PC-3 (cell line): ENCODE measurements around the gene SEMA5A. TPM values are rescaled to one million over a fixed set of nuclear protein-coding genes. Genes with fewer than 3 reads are reported as not detected.

Experiments
- ATAC-seq: fragments of 200-7000 bp; cut with Tn5 transposase; 2 replicates; pipeline ENCODE4 v1.9.1; 2020; ENCODE audit warnings: mild to moderate bottlenecking, moderate library complexity
- BruUV-seq: library from RNA; stranded (reverse); fragments of 400-500 nt; replicated peaks from 2 replicates; lab custom pipeline; 2021; lab: Mats Ljungman, UMichigan
- CTCF ChIA-PET: fragments of 300-600 bp; sonication (Branson Sonifier 250); formaldehyde crosslinking; loops from one replicate; lab custom pipeline; 2022; ENCODE audit warnings: antibody characterized with exemption; lab: Charles Lee
- POLR2A ChIA-PET: fragments of 300-600 bp; sonication (Branson Sonifier 250); formaldehyde crosslinking; loops from one replicate; lab custom pipeline; 2022; ENCODE audit warnings: antibody characterized with exemption; ENCODE audit not compliant: unreplicated experiment; lab: Charles Lee
- DNase-seq: peaks from one replicate; pipeline ENCODE4 v3.0.0-alpha.2; 2015
- H2AFZ ChIP-seq: fragments of 300-600 bp; sonication (generic); 2 replicates; pipeline ENCODE4 v1.6.0; 2016; ENCODE audit warnings: antibody characterized with exemption, low read length
- H3F3A ChIP-seq: fragments of 300-600 bp; sonication (generic); one replicate; pipeline ENCODE4 v1.6.0; 2017; ENCODE audit warnings: antibody characterized with exemption, low read length, control low read depth, mild to moderate bottlenecking; ENCODE audit not compliant: unreplicated experiment
- H3K27ac ChIP-seq: fragments of 300-600 bp; sonication (generic); 2 replicates; pipeline ENCODE4 v1.5.1; 2016; ENCODE audit warnings: mild to moderate bottlenecking, low read length
- H3K27me3 ChIP-seq: fragments of 300-600 bp; sonication (generic); 2 replicates; pipeline ENCODE4 v1.6.1; 2016; ENCODE audit warnings: low read length, mixed read lengths
- H3K36me3 ChIP-seq: fragments of 300-600 bp; sonication (generic); 2 replicates; pipeline ENCODE4 v1.6.1; 2016; ENCODE audit warnings: low read depth, mixed run types, low read length, mixed read lengths
- H3K4me1 ChIP-seq: fragments of 300-600 bp; sonication (generic); 2 replicates; pipeline ENCODE4 v1.5.1; 2016; ENCODE audit warnings: low read length; ENCODE audit not compliant: insufficient read depth
- H3K4me2 ChIP-seq: fragments of 300-600 bp; sonication (generic); 2 replicates; pipeline ENCODE4 v1.6.0; 2016; ENCODE audit warnings: low read length
- H3K4me3 ChIP-seq: fragments of 300-600 bp; sonication (generic); 2 replicates; pipeline ENCODE4 v1.5.1; 2016; ENCODE audit warnings: mild to moderate bottlenecking, low read length, mixed read lengths
- H3K79me2 ChIP-seq: fragments of 300-600 bp; sonication (generic); 2 replicates; pipeline ENCODE4 v1.6.1; 2017; ENCODE audit warnings: low read length, mixed read lengths
- H3K9ac ChIP-seq: fragments of 300-600 bp; sonication (generic); 2 replicates; pipeline ENCODE4 v1.6.0; 2016; ENCODE audit warnings: mild to moderate bottlenecking, low read length
- H3K9me2 ChIP-seq: fragments of 300-600 bp; sonication (generic); replicated peaks from 2 replicates; pipeline ENCODE4 v1.6.1; 2016; ENCODE audit warnings: mixed run types, low read length, mixed read lengths
- H3K9me3 ChIP-seq: fragments of 300-600 bp; sonication (generic); 2 replicates; pipeline ENCODE4 v1.6.1; 2016; ENCODE audit warnings: low read length, mixed read lengths
- H4K20me1 ChIP-seq: fragments of 300-600 bp; sonication (generic); 2 replicates; pipeline ENCODE4 v1.6.1; 2016; ENCODE audit warnings: low read length, mixed read lengths
- CTCF ChIP-seq: fragments of 300-600 bp; sonication (generic); conservative IDR thresholded peaks from 2 replicates; pipeline ENCODE4 v1.5.1; 2017; ENCODE audit warnings: antibody characterized with exemption, low read depth, mild to moderate bottlenecking, low read length
- EZH2 ChIP-seq: fragments of 300-600 bp; sonication (generic); IDR thresholded peaks from one replicate; pipeline ENCODE4 v1.6.1; 2017; ENCODE audit warnings: antibody characterized with exemption, mild to moderate bottlenecking, low read length; ENCODE audit not compliant: unreplicated experiment
- EZH2phosphoT487 ChIP-seq: fragments of 300-600 bp; sonication (generic); IDR thresholded peaks from 2 replicates; pipeline ENCODE4 v1.6.1; 2018; ENCODE audit warnings: mild to moderate bottlenecking, antibody characterized with exemption, low read length, borderline replicate concordance
- intact Hi-C: fragments of 100-400 bp; cut with micrococcal nuclease; formaldehyde crosslinking; loops from 2 replicates; pipeline ENCODE4 v1.9.0; 2023
- total RNA-seq: library from RNA; depleted of rRNA; stranded (reverse); fragments of >200 nt; gene quantifications from 2 replicates; pipeline ENCODE4 v1.2.3, GENCODE V29; 2014

SEMA5A gene
- total RNA-seq, 1 experiment from 2014 or later = 4.4 TPM

GRCh38 chr5:9534881-9535517 lies 10.9 kb downstream of the SEMA5A start:
- H3K27me3 ChIP-seq = no peaks in the 10 kb centered on the region
- H3K79me2 ChIP-seq = no peaks in the 10 kb centered on the region
- CTCF ChIA-PET = no interaction called here
- DNase-seq (no peak), ATAC-seq (no peak)
- H4K20me1 ChIP-seq = no peaks in the 10 kb centered on the region
- TF ChIP-seq CTCF (no peak), EZH2phosphoT487 (no peak), EZH2 (no peak)
- H3K4me1 ChIP-seq = no peaks in the 10 kb centered on the region
- no peak overlapping the region for H3K4me2 ChIP-seq
- H3K36me3 ChIP-seq = no peaks in the 10 kb centered on the region
- intact Hi-C loops = no loop called here
- H3K9me2 ChIP-seq = no peaks in the 10 kb centered on the region
- BruUV-seq = no TSS peak
- no peak overlapping the region for H3K27ac ChIP-seq
- no peak overlapping the region for H3K4me3 ChIP-seq
- H3K9ac ChIP-seq = no peak overlapping the region
- POLR2A ChIA-PET = no interaction called here
- H3F3A ChIP-seq = no peaks in the 10 kb centered on the region
- no peak overlapping the region for H2AFZ ChIP-seq
- H3K9me3 ChIP-seq = no peaks in the 10 kb centered on the region

- DNase-seq = no peak
- H3K27me3 ChIP-seq = no peaks in the 10 kb centered on the region
- no TSS peak for BruUV-seq
- no peaks in the 10 kb centered on the region for H3F3A ChIP-seq
- H3K4me1 ChIP-seq = no peaks in the 10 kb centered on the region
- ATAC-seq = no peak
- POLR2A ChIA-PET = no interaction called here
- no peak for TF ChIP-seq EZH2
- no peak for TF ChIP-seq EZH2phosphoT487
- no peak for TF ChIP-seq CTCF
- H3K9me3 ChIP-seq = no peaks in the 10 kb centered on the region
- intact Hi-C loops = no loop called here
- H3K4me3 ChIP-seq = no peak overlapping the region
- no peaks in the 10 kb centered on the region for H3K9me2 ChIP-seq
- H3K79me2 ChIP-seq = no peaks in the 10 kb centered on the region
- H3K4me2 ChIP-seq = no peak overlapping the region
- no peak overlapping the region for H3K9ac ChIP-seq
- H2AFZ ChIP-seq = no peak overlapping the region
- H4K20me1 ChIP-seq = no peaks in the 10 kb centered on the region
- CTCF ChIA-PET = no interaction called here
- H3K36me3 ChIP-seq = no peaks in the 10 kb centered on the region
- H3K27ac ChIP-seq = no peak overlapping the region
Measured at GRCh38 chr5:9533562-9534364, 12.1 kb downstream of the SEMA5A start.

GRCh38 chr5:9533096-9533495 lies 12.8 kb downstream of the SEMA5A start:
- Histone ChIP-seq H3F3A (no peaks in the 10 kb centered on the region), H3K9ac (no peak overlapping the region), H3K9me2 (no peaks in the 10 kb centered on the region), H3K27ac (no peak overlapping the region), H3K27me3 (no peaks in the 10 kb centered on the region), H3K79me2 (no peaks in the 10 kb centered on the region), H3K9me3 (no peaks in the 10 kb centered on the region), H3K4me2 (no peak overlapping the region), H3K4me1 (no peaks in the 10 kb centered on the region), H3K36me3 (no peaks in the 10 kb centered on the region), H4K20me1 (no peaks in the 10 kb centered on the region), H2AFZ (no peak overlapping the region), H3K4me3 (no peak overlapping the region)
- DNase-seq = no peak
- no peak for TF ChIP-seq EZH2
- TF ChIP-seq EZH2phosphoT487 = no peak
- no peak for TF ChIP-seq CTCF
- ChIA-PET CTCF (no interaction called here), POLR2A (no interaction called here)
- intact Hi-C loops = no loop called here
- BruUV-seq = no TSS peak
- no peak for ATAC-seq
